Lower leg skin (tissue), 3 donors: Measurements from ENCODE around the gene UBTD1.

ENCODE experiments used
- CTCF ChIP-seq, 3 donors: fragments of 450-650 bp; IDR thresholded peaks; one replicate each; pipeline ENCODE4 v1.5.1; 2016; ENCODE audit warnings: antibody characterized with exemption in 3 of 3, mild to moderate bottlenecking in 3 of 3, moderate library complexity in 2 of 3
- POLR2A ChIP-seq, 2 donors: fragments of 450-650 bp; IDR thresholded peaks; one replicate each; pipeline ENCODE4 v1.6.1; 2016 to 2017; ENCODE audit warnings: antibody characterized with exemption in 2 of 2, mild to moderate bottlenecking in 1 of 2, moderate library complexity in 1 of 2

DNA sequence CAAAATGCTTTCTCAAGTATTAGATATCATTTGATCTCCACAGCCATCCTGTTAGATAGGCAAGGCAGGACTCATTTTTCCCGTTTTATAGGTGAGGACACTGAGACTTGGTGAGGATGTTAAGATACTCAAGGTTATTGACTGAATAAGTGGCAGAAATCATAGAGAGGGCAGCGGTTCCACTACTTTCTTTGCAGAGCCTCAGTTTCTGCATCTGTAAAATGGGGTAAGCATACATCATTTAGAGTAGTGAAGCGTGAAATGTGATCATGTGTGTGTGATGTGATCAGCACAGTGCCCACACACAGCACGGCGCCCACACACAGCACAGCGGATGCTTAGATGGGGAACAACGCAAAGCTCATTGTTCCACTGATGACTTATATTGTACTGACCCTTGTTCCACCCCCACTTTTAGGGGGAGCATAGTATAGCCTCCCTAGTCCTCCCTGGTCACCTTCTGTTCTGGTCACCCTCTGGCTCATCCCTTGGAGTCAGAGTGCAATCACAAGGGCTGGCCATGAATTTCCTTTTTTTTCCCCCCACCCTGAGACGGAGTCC is 10.5 kb downstream of the UBTD1 start:
- TF ChIP-seq CTCF (IDR thresholded peaks at IDR 0.05) = no peak
- TF ChIP-seq POLR2A (IDR thresholded peaks at IDR 0.05) = no peak
